PFSK-1 (cell line): ENCODE data around the gene RNF4.
A peak's percentile ranks its signal among the peaks of the same experiment; 100 is the strongest.

Experiments used
- FOXP2 ChIP-seq: optimal IDR thresholded peaks from 2 replicates; pipeline ENCODE3; 2011; ENCODE audit warnings: borderline replicate concordance, control low read depth, inconsistent platforms; ENCODE audit not compliant: insufficient read depth; ENCODE audit errors: extremely low read length, extremely low read depth
- POLR2AphosphoS5 ChIP-seq: IDR thresholded peaks from 2 replicates; pipeline ENCODE4 v1.6.1; 2012; ENCODE audit warnings: low read depth, mild to moderate bottlenecking, control low read depth, low read length, moderate library complexity
- REST ChIP-seq, 2 experiments: IDR thresholded peaks; 2 replicates each; pipeline versions ENCODE4 v1.6.1 to v1.8.0; 2011 to 2012; ENCODE audit warnings: low read depth in 2 of 2, low read length in 2 of 2, control low read depth in 1 of 2, inconsistent platforms in 1 of 2, mild to moderate bottlenecking in 1 of 2, moderate library complexity in 1 of 2; ENCODE audit not compliant: insufficient read depth in 1 of 2
- SIN3A ChIP-seq: IDR thresholded peaks from 2 replicates; pipeline ENCODE4 v1.6.1; 2012; ENCODE audit warnings: mild to moderate bottlenecking, low read length, moderate library complexity, borderline replicate concordance; ENCODE audit not compliant: insufficient read depth
- TAF1 ChIP-seq: IDR thresholded peaks from 2 replicates; pipeline ENCODE4 v1.6.1; 2012; ENCODE audit warnings: low read length, control low read depth, borderline replicate concordance; ENCODE audit not compliant: insufficient read depth

The RNF4 gene

GRCh38 chr4:2441393-2442174 is 27.3 kb upstream of the RNF4 start:
- TF ChIP-seq FOXP2, result peak; percentile 29
- no peak for TF ChIP-seq POLR2AphosphoS5

GRCh38 chr4:2442175-2442993 is 26.5 kb upstream of the RNF4 start:
- TF ChIP-seq TAF1 (no peak), FOXP2 (no peak)

GRCh38 chr4:2443061-2443730 is 25.7 kb upstream of the RNF4 start:
- TF ChIP-seq FOXP2, result no peak
- TF ChIP-seq SIN3A, result no peak
- no peak for TF ChIP-seq POLR2AphosphoS5
- no peak for TF ChIP-seq TAF1
- TF ChIP-seq REST (IDR thresholded peaks at IDR 0.05; ENCODE audit: insufficient read depth in 1 of 2, low read depth in 2 of 2, low read length in 2 of 2), result no peak

GRCh38 chr4:2443956-2444740 is 24.8 kb upstream of the RNF4 start:
- TF ChIP-seq SIN3A (no peak), FOXP2 (no peak), POLR2AphosphoS5 (no peak), REST (IDR thresholded peaks at IDR 0.05; ENCODE audit: insufficient read depth in 1 of 2, low read depth in 2 of 2, low read length in 2 of 2) (no peak), TAF1 (no peak)

- TF ChIP-seq REST (IDR thresholded peaks at IDR 0.05; ENCODE audit: insufficient read depth in 1 of 2, low read depth in 2 of 2, low read length in 2 of 2) (no peak), POLR2AphosphoS5 (no peak), TAF1 (no peak), FOXP2 (no peak), SIN3A (no peak)
Observed at GRCh38 chr4:2445130-2445529, 23.8 kb upstream of the RNF4 start.
